Neural cell (in vitro differentiated cells): Measurements from ENCODE around the gene DTX1.

Source experiments
- EP300 ChIP-seq: fragments of 450-650 bp; conservative IDR thresholded peaks from 2 replicates; pipeline ENCODE4 v1.6.1; 2014; ENCODE audit warnings: antibody characterized with exemption, mild to moderate bottlenecking, moderate library complexity; ENCODE audit not compliant: poor library complexity, severe bottlenecking
- EZH2 ChIP-seq: fragments of 200-600, 300-800 bp; shearing (Covaris generic), sonication (generic); IDR thresholded peaks from 2 replicates; pipeline ENCODE4 v1.6.1; 2014; ENCODE audit warnings: antibody characterized with exemption, low read length, borderline replicate concordance, mild to moderate bottlenecking; ENCODE audit not compliant: insufficient read depth, poor library complexity, severe bottlenecking
- POLR2AphosphoS5 ChIP-seq: IDR thresholded peaks from 2 replicates; pipeline ENCODE4 v1.6.1; 2012
- TAF1 ChIP-seq: IDR thresholded peaks from 2 replicates; pipeline ENCODE4 v1.6.1; 2012; ENCODE audit warnings: low read depth
- TF ChIP-seq, protein P1 (sequence below): fragments of 450-650 bp; IDR thresholded peaks from 2 replicates; pipeline ENCODE4 v1.5.1; 2014; ENCODE audit warnings: antibody characterized with exemption, mild to moderate bottlenecking, moderate library complexity; ENCODE audit not compliant: poor library complexity, severe bottlenecking

- TF ChIP-seq, protein P1, sequence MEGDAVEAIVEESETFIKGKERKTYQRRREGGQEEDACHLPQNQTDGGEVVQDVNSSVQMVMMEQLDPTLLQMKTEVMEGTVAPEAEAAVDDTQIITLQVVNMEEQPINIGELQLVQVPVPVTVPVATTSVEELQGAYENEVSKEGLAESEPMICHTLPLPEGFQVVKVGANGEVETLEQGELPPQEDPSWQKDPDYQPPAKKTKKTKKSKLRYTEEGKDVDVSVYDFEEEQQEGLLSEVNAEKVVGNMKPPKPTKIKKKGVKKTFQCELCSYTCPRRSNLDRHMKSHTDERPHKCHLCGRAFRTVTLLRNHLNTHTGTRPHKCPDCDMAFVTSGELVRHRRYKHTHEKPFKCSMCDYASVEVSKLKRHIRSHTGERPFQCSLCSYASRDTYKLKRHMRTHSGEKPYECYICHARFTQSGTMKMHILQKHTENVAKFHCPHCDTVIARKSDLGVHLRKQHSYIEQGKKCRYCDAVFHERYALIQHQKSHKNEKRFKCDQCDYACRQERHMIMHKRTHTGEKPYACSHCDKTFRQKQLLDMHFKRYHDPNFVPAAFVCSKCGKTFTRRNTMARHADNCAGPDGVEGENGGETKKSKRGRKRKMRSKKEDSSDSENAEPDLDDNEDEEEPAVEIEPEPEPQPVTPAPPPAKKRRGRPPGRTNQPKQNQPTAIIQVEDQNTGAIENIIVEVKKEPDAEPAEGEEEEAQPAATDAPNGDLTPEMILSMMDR, result no peak
- TF ChIP-seq EZH2, result no peak
- TF ChIP-seq EP300, result no peak
- no peak for TF ChIP-seq TAF1
- TF ChIP-seq POLR2AphosphoS5, result no peak
Measured at GRCh38 chr12:113109360-113109759, 52.8 kb downstream of the DTX1 start.
